CD4-positive, alpha-beta T cell treated with Interleukin-2 at 100 ng/mL for 4 hours (primary cell): ENCODE data around the gene RNF220.
"Not testable (repeated sequence)": the region's sequence is repeated elsewhere in the genome, so short reads cannot be mapped to it uniquely, and the experiment has no call there.

Experiments
- DNase-seq: peaks from one replicate; pipeline ENCODE4 v3.0.0-alpha.2; 2020; ENCODE audit warnings: low spot score

RNF220 gene

GRCh38 chr1:44496541-44497171 is 91.6 kb downstream of the RNF220 start:
- no peak for DNase-seq

- no peak for DNase-seq
Observed at GRCh38 chr1:44497422-44498170, 92.5 kb downstream of the RNF220 start.

- no peak for DNase-seq
Observed at GRCh38 chr1:44499306-44499705, 94.3 kb downstream of the RNF220 start.

- no peak for DNase-seq
Observed at GRCh38 chr1:44500181-44501046, 95.4 kb downstream of the RNF220 start.

- DNase-seq: no peak
Observed at GRCh38 chr1:44501047-44501890, 96.2 kb downstream of the RNF220 start.

GRCh38 chr1:44502823-44503222 is 97.8 kb downstream of the RNF220 start:
- not testable (repeated sequence) for DNase-seq

- no peak for DNase-seq
Observed at GRCh38 chr1:44503625-44504024, 98.6 kb downstream of the RNF220 start.

GRCh38 chr1:44505210-44505993 is 100.3 kb downstream of the RNF220 start:
- no peak for DNase-seq

GRCh38 chr1:44507490-44508396 is 102.7 kb downstream of the RNF220 start:
- DNase-seq: no peak

- DNase-seq: no peak
Observed at GRCh38 chr1:44508397-44508745, 103.3 kb downstream of the RNF220 start.

GRCh38 chr1:44511363-44511762 is 106.3 kb downstream of the RNF220 start:
- no peak for DNase-seq

GRCh38 chr1:44511769-44512168 is 106.7 kb downstream of the RNF220 start:
- DNase-seq: no peak

- DNase-seq: no peak
Observed at GRCh38 chr1:44512313-44512885, 107.3 kb downstream of the RNF220 start.

GRCh38 chr1:44513111-44513510 is 108.1 kb downstream of the RNF220 start:
- DNase-seq: no peak

- DNase-seq: no peak
Observed at GRCh38 chr1:44514673-44515072, 109.6 kb downstream of the RNF220 start.

GRCh38 chr1:44515416-44515815 is 110.4 kb downstream of the RNF220 start:
- DNase-seq: no peak

GRCh38 chr1:44519035-44519676 is 114.1 kb downstream of the RNF220 start:
- DNase-seq: no peak

GRCh38 chr1:44521378-44522080 is 116.5 kb downstream of the RNF220 start:
- DNase-seq: no peak
